Islet precursor cell (in vitro differentiated cells): ENCODE measurements around the gene TRIM6.
"Not testable (repeated sequence)": the region's sequence is repeated elsewhere in the genome, so short reads cannot be mapped to it uniquely, and the experiment has no call there.

Source experiments
- DNase-seq: peaks from one replicate; pipeline ENCODE4 v3.0.0-alpha.2; 2018

The TRIM6 gene

GRCh38 chr11:5596607-5597201, at the start of gene TRIM6:
Gene TRIM6, plus strand, starts transcription at chr11:5596637. Its CDS starts 261 bp downstream, at chr11:5596898.
- DNase-seq, result peak; percentile 92

- no peak for DNase-seq
Observed at GRCh38 chr11:5547982-5548381, 48.5 kb upstream of the TRIM6 start.

- no peak for DNase-seq
Observed at GRCh38 chr11:5548440-5548839, 48.0 kb upstream of the TRIM6 start, which contains the start of gene OR52H1. Gene OR52H1, minus strand, starts transcription at chr11:5548540. Its CDS starts 3,035 bp downstream, at chr11:5545505.

GRCh38 chr11:5550440-5551095, 45.9 kb upstream of the TRIM6 start:
- DNase-seq, result no peak

GRCh38 chr11:5553343-5553742, 43.1 kb upstream of the TRIM6 start:
- DNase-seq, result no peak

GRCh38 chr11:5556596-5557188, 39.7 kb upstream of the TRIM6 start:
- no peak for DNase-seq

- no peak for DNase-seq
Observed at GRCh38 chr11:5557751-5558150, 38.7 kb upstream of the TRIM6 start.

GRCh38 chr11:5564259-5565019, 32.0 kb upstream of the TRIM6 start:
- DNase-seq, result no peak

- no peak for DNase-seq
Observed at GRCh38 chr11:5574654-5575053, 21.8 kb upstream of the TRIM6 start.

GRCh38 chr11:5575152-5575551, 21.3 kb upstream of the TRIM6 start:
- DNase-seq, result no peak

- DNase-seq, result no peak
Observed at GRCh38 chr11:5577101-5577500, 19.3 kb upstream of the TRIM6 start.

GRCh38 chr11:5580577-5580976, 15.9 kb upstream of the TRIM6 start, which contains the start of gene OR52B6:
Gene OR52B6, plus strand, starts transcription at chr11:5580877. Its CDS starts 0 bp downstream, at chr11:5580877.
- no peak for DNase-seq

- DNase-seq, result no peak
Observed at GRCh38 chr11:5581014-5581413, 15.4 kb upstream of the TRIM6 start.

GRCh38 chr11:5584458-5584857, 12.0 kb upstream of the TRIM6 start:
- DNase-seq, result not testable (repeated sequence)

- not testable (repeated sequence) for DNase-seq
Observed at GRCh38 chr11:5589906-5590305, 6.5 kb upstream of the TRIM6 start.

- no peak for DNase-seq
Observed at GRCh38 chr11:5591613-5592012, 4.8 kb upstream of the TRIM6 start.

GRCh38 chr11:5592615-5593014, 3.8 kb upstream of the TRIM6 start:
- DNase-seq, result no peak

- no peak for DNase-seq
Observed at GRCh38 chr11:5593146-5593545, 3.3 kb upstream of the TRIM6 start.

GRCh38 chr11:5597953-5598352, 1.5 kb downstream of the TRIM6 start:
- DNase-seq, result peak; percentile 72

GRCh38 chr11:5600374-5600851, 4.0 kb downstream of the TRIM6 start:
- peak; percentile 92 for DNase-seq

GRCh38 chr11:5602791-5603190, 6.4 kb downstream of the TRIM6 start:
- DNase-seq, result not testable (repeated sequence)

GRCh38 chr11:5603326-5603725, 6.9 kb downstream of the TRIM6 start:
- no peak for DNase-seq

GRCh38 chr11:5604896-5605295, 8.5 kb downstream of the TRIM6 start:
- DNase-seq, result peak; percentile 89
